Effector memory CD8-positive, alpha-beta T cell (primary cell): ENCODE measurements around the gene EPHB3.

ENCODE experiments used
- ATAC-seq: fragments of 150-1000 bp; cut with Tn5 transposase; replicated peaks from 2 replicates; pipeline ENCODE4 v1.10.0; 2021; ENCODE audit warnings: mild to moderate bottlenecking, moderate library complexity
- DNase-seq, 3 experiments: peaks; one replicate each; pipeline ENCODE4 v3.0.0; 2021
- H3K27ac Mint-ChIP-seq, 2 donors: one replicate each; pipeline ENCODE4 v1.8.0; 2022; ENCODE audit warnings: mild to moderate bottlenecking in 2 of 2, mixed read lengths in 2 of 2, moderate library complexity in 2 of 2
- H3K27me3 Mint-ChIP-seq, 2 donors: one replicate each; pipeline ENCODE4 v1.8.0; 2022; ENCODE audit warnings: mixed read lengths in 2 of 2
- H3K36me3 Mint-ChIP-seq: one replicate; pipeline ENCODE4 v1.8.0; 2022; ENCODE audit warnings: mild to moderate bottlenecking, moderate library complexity, mixed read lengths; ENCODE audit not compliant: insufficient read depth
- H3K4me1 Mint-ChIP-seq, 2 donors: one replicate each; pipeline ENCODE4 v1.8.0; 2022; ENCODE audit warnings: low read depth in 2 of 2, mixed read lengths in 2 of 2
- H3K4me3 Mint-ChIP-seq, 2 donors: one replicate each; pipeline ENCODE4 v1.8.0; 2022; ENCODE audit warnings: mild to moderate bottlenecking in 2 of 2, mixed read lengths in 2 of 2, moderate library complexity in 2 of 2
- H3K9me3 Mint-ChIP-seq, 2 donors: one replicate each; pipeline ENCODE4 v1.8.0; 2022; ENCODE audit warnings: mixed read lengths in 2 of 2

EPHB3 gene

GRCh38 chr3:184583578-184584451 is 22.2 kb downstream of the EPHB3 start:
- Mint-ChIP-seq H3K9me3 (no peaks in the 10 kb centered on the region), H3K4me3 (no peak overlapping the region), H3K27ac (no peak overlapping the region), H3K4me1 (peaks cover 5 to 8% of the 10 kb centered on the region in 2 donors), H3K27me3 (peaks cover 30 to 55% of the 10 kb centered on the region in 2 donors), H3K36me3 (no peaks in the 10 kb centered on the region)
- no peak for ATAC-seq
- no peak for DNase-seq

GRCh38 chr3:184584464-184584891 is 22.9 kb downstream of the EPHB3 start:
- no peak overlapping the region for H3K4me3 Mint-ChIP-seq
- H3K27me3 Mint-ChIP-seq = peaks cover 24 to 49% of the 10 kb centered on the region in 2 donors
- peaks cover 5 to 8% of the 10 kb centered on the region in 2 donors for H3K4me1 Mint-ChIP-seq
- H3K36me3 Mint-ChIP-seq = no peaks in the 10 kb centered on the region
- H3K27ac Mint-ChIP-seq = no peak overlapping the region
- ATAC-seq (no peak), DNase-seq (no peak)
- no peaks in the 10 kb centered on the region for H3K9me3 Mint-ChIP-seq

DNA sequence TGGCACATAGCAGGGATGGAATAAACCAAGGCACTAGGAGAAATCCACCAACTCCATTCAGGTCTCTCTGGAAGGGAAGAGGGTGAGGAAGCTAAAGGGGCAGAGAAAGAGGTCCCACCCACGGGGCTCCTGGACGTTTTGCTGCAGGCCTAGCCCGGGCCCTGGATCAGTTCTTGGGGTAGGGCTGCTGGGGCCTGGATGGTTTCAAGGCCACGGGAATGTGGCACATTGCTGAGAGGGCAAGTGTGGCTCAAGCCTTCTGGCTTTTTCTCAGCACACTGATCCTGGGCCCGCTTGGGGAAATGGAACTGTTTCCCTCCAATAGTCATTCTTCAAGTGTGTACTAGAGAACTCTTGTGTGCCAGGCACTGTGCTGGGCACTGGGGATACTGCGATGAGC is 24.0 kb downstream of the EPHB3 start:
- no peaks in the 10 kb centered on the region for H3K36me3 Mint-ChIP-seq
- no peak overlapping the region for H3K27ac Mint-ChIP-seq
- no peak overlapping the region for H3K4me3 Mint-ChIP-seq
- peaks cover 17 to 38% of the 10 kb centered on the region in 2 donors for H3K27me3 Mint-ChIP-seq
- peaks cover 5 to 8% of the 10 kb centered on the region in 2 donors for H3K4me1 Mint-ChIP-seq
- ATAC-seq (no peak), DNase-seq (no peak)
- H3K9me3 Mint-ChIP-seq = no peaks in the 10 kb centered on the region

DNA sequence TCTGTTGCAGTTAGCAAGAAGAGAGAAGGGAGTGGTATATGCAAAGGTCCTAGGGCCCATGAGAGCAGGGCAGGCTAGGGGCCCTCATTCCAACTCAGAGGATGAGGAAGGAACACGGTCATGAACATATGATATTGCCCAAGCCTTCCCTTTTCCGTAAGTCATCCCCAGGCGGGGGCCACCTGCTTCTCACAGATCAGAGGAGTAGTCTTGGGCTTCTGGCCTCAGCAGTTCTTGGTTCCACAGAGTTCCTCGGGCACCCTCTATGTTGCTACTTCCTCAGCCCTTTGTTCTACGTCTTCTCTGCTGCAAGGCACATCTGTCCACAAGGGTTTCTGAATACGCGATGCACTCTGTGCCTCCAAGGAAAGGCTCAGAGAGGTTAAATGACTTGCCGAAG is 25.3 kb downstream of the EPHB3 start:
- H3K27ac Mint-ChIP-seq = no peak overlapping the region
- no peaks in the 10 kb centered on the region for H3K9me3 Mint-ChIP-seq
- DNase-seq = no peak

GRCh38 chr3:184588776-184589175 is 27.2 kb downstream of the EPHB3 start:
- H3K27ac Mint-ChIP-seq = no peak overlapping the region
- H3K9me3 Mint-ChIP-seq = no peaks in the 10 kb centered on the region
- peaks cover 12 to 17% of the 10 kb centered on the region in 2 donors for H3K27me3 Mint-ChIP-seq
- no peaks in the 10 kb centered on the region for H3K36me3 Mint-ChIP-seq
- H3K4me1 Mint-ChIP-seq = peaks cover 0 to 2% of the 10 kb centered on the region in 2 donors
- H3K4me3 Mint-ChIP-seq = no peak overlapping the region
- ATAC-seq (no peak), DNase-seq (no peak)

More for the DNA sequence above, 25.3 kb downstream of the EPHB3 start:
- peaks cover 17 to 25% of the 10 kb centered on the region in 2 donors for H3K27me3 Mint-ChIP-seq
- no peak overlapping the region for H3K4me3 Mint-ChIP-seq
- peaks cover 5 to 8% of the 10 kb centered on the region in 2 donors for H3K4me1 Mint-ChIP-seq
- ATAC-seq = no peak
- H3K36me3 Mint-ChIP-seq = no peaks in the 10 kb centered on the region

GRCh38 chr3:184590795-184591194 is 29.2 kb downstream of the EPHB3 start:
- Mint-ChIP-seq H3K9me3 (no peaks in the 10 kb centered on the region), H3K27me3 (peaks cover 5 to 11% of the 10 kb centered on the region in 2 donors), H3K27ac (no peak overlapping the region), H3K4me3 (no peak overlapping the region), H3K4me1 (peaks cover 0 to 2% of the 10 kb centered on the region in 2 donors), H3K36me3 (no peaks in the 10 kb centered on the region)
- ATAC-seq (no peak), DNase-seq (no peak)

GRCh38 chr3:184591789-184592188 is 30.2 kb downstream of the EPHB3 start:
- Mint-ChIP-seq H3K4me3 (no peak overlapping the region), H3K9me3 (no peaks in the 10 kb centered on the region), H3K27ac (no peak overlapping the region), H3K27me3 (peaks cover 5 to 20% of the 10 kb centered on the region in 2 donors), H3K36me3 (no peaks in the 10 kb centered on the region), H3K4me1 (peaks cover 0 to 2% of the 10 kb centered on the region in 2 donors)
- no peak for ATAC-seq
- DNase-seq = no peak

- Mint-ChIP-seq H3K9me3 (no peaks in the 10 kb centered on the region), H3K4me3 (no peak overlapping the region), H3K4me1 (peaks cover 0 to 2% of the 10 kb centered on the region in 2 donors), H3K27me3 (peaks cover 5 to 20% of the 10 kb centered on the region in 2 donors), H3K36me3 (no peaks in the 10 kb centered on the region), H3K27ac (no peak overlapping the region)
- no peak for ATAC-seq
- no peak for DNase-seq
Measured at GRCh38 chr3:184592371-184593219, 31.0 kb downstream of the EPHB3 start.

DNA sequence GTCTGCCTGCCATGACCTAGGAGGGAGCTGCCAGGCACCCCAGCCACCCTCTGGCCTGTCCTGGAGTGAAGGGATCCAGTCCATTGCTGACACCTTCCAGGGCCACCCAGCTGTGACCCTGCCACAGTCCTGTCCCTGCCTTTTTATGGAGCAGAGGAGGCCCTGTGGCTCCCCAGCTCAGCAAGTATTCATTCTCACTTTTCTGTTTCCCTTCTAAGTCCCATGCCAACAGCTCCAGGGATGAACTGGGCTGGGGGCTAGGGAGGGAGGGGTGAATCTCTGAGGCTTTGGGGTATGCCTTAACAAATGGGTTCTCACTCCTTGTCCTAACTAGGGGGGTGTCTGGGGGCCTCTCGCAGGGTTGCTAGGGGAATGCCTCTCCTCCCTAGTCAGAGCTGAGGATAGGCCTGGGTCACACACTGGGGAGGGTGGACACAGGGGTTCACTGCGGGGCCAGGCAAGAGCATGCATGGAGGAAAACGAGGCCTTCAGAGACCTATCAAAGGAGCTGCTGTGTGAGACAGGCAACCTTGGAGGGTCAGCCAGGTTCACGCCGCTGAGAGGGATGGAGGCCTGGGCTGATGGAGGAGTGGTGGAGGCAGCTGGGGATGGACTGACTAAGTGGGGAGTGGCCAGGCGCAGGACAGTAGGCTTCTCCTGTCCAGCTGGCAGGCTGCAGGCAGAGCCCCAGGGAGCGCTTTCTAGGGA is 31.8 kb downstream of the EPHB3 start:
- peaks cover 0 to 2% of the 10 kb centered on the region in 2 donors for H3K4me1 Mint-ChIP-seq
- ATAC-seq = no peak
- no peak overlapping the region for H3K27ac Mint-ChIP-seq
- peaks cover 5 to 20% of the 10 kb centered on the region in 2 donors for H3K27me3 Mint-ChIP-seq
- no peaks in the 10 kb centered on the region for H3K9me3 Mint-ChIP-seq
- H3K4me3 Mint-ChIP-seq = no peak overlapping the region
- DNase-seq = no peak
- H3K36me3 Mint-ChIP-seq = no peaks in the 10 kb centered on the region

- Mint-ChIP-seq H3K9me3 (no peaks in the 10 kb centered on the region), H3K4me1 (peaks cover 0 to 2% of the 10 kb centered on the region in 2 donors), H3K27ac (no peak overlapping the region), H3K4me3 (no peak overlapping the region), H3K36me3 (no peaks in the 10 kb centered on the region), H3K27me3 (peaks cover 5 to 20% of the 10 kb centered on the region in 2 donors)
- DNase-seq = no peak
- ATAC-seq = no peak
Measured at GRCh38 chr3:184593928-184594303, 32.3 kb downstream of the EPHB3 start.

DNA sequence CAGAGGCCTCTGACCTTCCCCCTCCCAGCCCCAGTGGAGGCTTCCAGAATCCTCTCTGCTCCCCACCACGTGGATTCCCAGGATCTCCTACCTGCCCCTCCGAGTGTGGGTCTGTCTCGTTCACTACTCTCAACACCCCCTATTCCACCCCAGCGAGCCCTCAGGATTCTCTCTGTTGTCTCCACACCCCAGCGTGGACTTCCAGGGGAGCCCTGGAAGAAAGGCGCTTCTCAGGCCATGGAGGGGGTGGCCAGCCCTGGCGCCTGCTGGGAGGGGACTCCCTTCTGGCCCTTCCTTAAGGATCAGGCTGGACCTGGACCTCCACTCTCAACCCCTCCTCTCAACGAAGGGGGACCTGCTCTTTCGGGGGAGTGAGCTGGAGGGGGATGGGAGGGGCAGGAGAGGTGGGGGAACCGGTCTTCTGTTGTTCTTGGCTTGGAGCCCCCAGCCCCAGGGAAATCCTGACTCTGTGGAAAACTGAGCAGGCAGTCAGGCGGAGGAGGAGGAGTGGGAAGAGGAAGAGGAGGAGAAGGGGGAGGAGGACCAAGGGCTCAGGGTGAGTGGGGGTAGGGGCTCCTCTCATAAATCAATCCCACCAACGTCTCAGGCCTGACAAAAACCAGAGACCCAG is 32.9 kb downstream of the EPHB3 start:
- Mint-ChIP-seq H3K36me3 (no peaks in the 10 kb centered on the region), H3K9me3 (no peaks in the 10 kb centered on the region), H3K27me3 (peaks cover 5 to 23% of the 10 kb centered on the region in 2 donors), H3K27ac (no peak overlapping the region), H3K4me3 (no peak overlapping the region), H3K4me1 (peaks cover 0 to 2% of the 10 kb centered on the region in 2 donors)
- ATAC-seq (no peak), DNase-seq (no peak)

DNA sequence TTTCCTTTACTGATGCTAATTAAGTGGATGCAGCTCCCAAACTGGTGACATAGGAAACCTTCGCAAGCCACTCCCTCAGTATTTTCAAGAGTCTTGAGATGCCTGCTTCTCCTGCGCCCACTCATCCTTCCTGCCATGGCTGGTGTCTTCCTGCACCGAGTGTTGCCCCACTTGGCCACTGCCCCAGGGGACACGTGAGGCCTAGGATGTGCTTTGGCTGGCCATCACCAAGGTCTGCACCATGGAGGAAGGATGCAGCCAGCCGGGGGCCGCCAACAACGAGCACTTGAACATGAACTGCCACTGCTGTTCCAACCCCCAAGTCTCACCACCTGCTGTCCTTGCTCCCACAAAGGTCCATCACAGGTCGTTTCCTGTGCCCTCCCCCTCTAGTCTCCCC is 34.1 kb downstream of the EPHB3 start:
- ATAC-seq (no peak), DNase-seq (no peak)
- Mint-ChIP-seq H3K36me3 (no peaks in the 10 kb centered on the region), H3K4me1 (peaks cover 0 to 2% of the 10 kb centered on the region in 2 donors), H3K9me3 (no peaks in the 10 kb centered on the region), H3K27me3 (peaks cover 14 to 36% of the 10 kb centered on the region in 2 donors), H3K4me3 (no peak overlapping the region), H3K27ac (peak overlapping the region in 1 of 2 donors; percentile 41)

DNA sequence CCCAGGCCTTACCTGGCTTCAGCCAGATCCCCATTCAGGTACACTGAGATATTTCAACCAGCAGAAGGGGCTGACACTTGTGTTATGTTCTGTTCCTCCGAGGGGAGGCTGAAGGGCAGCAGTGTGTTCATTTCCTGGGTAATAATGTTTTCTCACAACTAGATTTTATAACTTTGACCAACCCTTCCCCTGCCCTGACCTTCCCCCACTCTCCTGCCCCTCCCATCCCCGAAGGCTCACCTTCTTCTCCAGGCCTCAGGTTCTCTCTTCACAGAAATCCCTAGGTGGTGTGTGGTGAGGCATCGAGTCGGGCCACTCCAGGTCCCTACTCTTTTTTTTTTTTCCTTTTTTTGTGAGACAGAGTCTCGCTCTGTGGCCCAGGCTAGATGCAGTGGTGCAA is 34.6 kb downstream of the EPHB3 start:
- DNase-seq (no peak), ATAC-seq (no peak)
- H3K36me3 Mint-ChIP-seq = no peaks in the 10 kb centered on the region
- H3K4me3 Mint-ChIP-seq = no peak overlapping the region
- H3K9me3 Mint-ChIP-seq = no peaks in the 10 kb centered on the region
- H3K4me1 Mint-ChIP-seq = peaks cover 0 to 2% of the 10 kb centered on the region in 2 donors
- H3K27ac Mint-ChIP-seq = peak overlapping the region in 1 of 2 donors; percentile 41
- peaks cover 20 to 41% of the 10 kb centered on the region in 2 donors for H3K27me3 Mint-ChIP-seq
